HepG2 (cell line): Measurements from ENCODE around the gene ATRNL1.

Experiments used
- ARNT ChIP-seq: fragments of 450-650 bp; IDR thresholded peaks from 2 replicates; pipeline ENCODE4 v1.6.1; 2017
- JUN ChIP-seq: sonication (generic); formaldehyde crosslinking; IDR thresholded peaks from 2 replicates; pipeline ENCODE4 v1.4.0; 2020; ENCODE audit warnings: mild to moderate bottlenecking, missing genetic modification reagents
- MLX ChIP-seq: IDR thresholded peaks from 2 replicates; pipeline ENCODE4 v1.6.1; 2016
- MXI1 ChIP-seq: IDR thresholded peaks from 3 replicates; pipeline ENCODE4 v1.6.1; 2012; ENCODE audit warnings: low read depth, low read length, inconsistent platforms, borderline replicate concordance
- NR2F6 ChIP-seq, 2 experiments: IDR thresholded peaks; 2 replicates each; pipeline ENCODE4 v1.6.1; 2016; ENCODE audit warnings: antibody characterized with exemption in 1 of 2, mild to moderate bottlenecking in 1 of 2
- POGZ ChIP-seq: sonication (generic); formaldehyde crosslinking; IDR thresholded peaks from 2 replicates; pipeline ENCODE4 v1.4.0; 2020; ENCODE audit warnings: mild to moderate bottlenecking, missing genetic modification reagents
- RFXANK ChIP-seq: IDR thresholded peaks from 2 replicates; pipeline ENCODE4 v1.6.1; 2016
- SP5 ChIP-seq: IDR thresholded peaks from 2 replicates; pipeline ENCODE4 v1.6.1; 2016; ENCODE audit warnings: low read depth, borderline replicate concordance
- TOE1 ChIP-seq: sonication (generic); formaldehyde crosslinking; IDR thresholded peaks from 2 replicates; pipeline ENCODE4 v1.4.0; 2020; ENCODE audit warnings: mild to moderate bottlenecking, missing genetic modification reagents
- ZNF143 ChIP-seq: sonication (generic); formaldehyde crosslinking; IDR thresholded peaks from 2 replicates; pipeline ENCODE4 v1.4.0; 2020; ENCODE audit warnings: missing genetic modification reagents
- ZNF337 ChIP-seq: sonication (generic); formaldehyde crosslinking; IDR thresholded peaks from 2 replicates; pipeline ENCODE4 v1.5.1; 2020; ENCODE audit warnings: missing genetic modification reagents, low read depth, mild to moderate bottlenecking, borderline replicate concordance
- ZSCAN21 ChIP-seq: sonication (generic); formaldehyde crosslinking; IDR thresholded peaks from 2 replicates; pipeline ENCODE4 v1.8.0; 2022; ENCODE audit warnings: mild to moderate bottlenecking, missing genetic modification reagents, moderate library complexity, borderline replicate concordance
- TF ChIP-seq, protein P1 (sequence below): sonication (generic); formaldehyde crosslinking; IDR thresholded peaks from 2 replicates; pipeline ENCODE4 v1.5.0; 2020; ENCODE audit warnings: mild to moderate bottlenecking, missing genetic modification reagents, moderate library complexity
- TF ChIP-seq, protein P2 (sequence below): sonication (generic); formaldehyde crosslinking; IDR thresholded peaks from 2 replicates; pipeline ENCODE4 v1.4.0; 2020; ENCODE audit warnings: missing genetic modification reagents

DNA sequence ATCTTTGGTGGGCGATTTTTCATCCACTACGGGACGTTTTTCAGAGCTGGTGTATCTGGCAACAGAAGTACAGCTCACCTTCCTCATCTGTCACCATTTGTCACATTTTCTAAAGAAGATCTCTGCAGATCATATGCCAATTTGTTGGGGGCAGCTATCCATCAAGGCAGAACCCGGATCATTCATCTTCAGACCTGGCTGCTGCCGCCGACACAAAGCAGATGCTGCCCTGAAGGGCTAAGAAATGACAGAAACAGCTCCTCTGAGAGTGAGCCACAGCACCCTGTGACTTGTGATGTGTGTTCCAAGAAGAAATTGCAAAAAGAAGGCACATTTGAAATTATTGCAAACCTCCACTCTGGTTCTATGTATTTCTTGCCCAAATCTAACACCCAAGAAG, 888.9 kb downstream of the ATRNL1 start:
- TF ChIP-seq MXI1, result no peak
- TF ChIP-seq NR2F6 (IDR thresholded peaks at IDR 0.05), result no peak
- no peak for TF ChIP-seq NR2F6 (CRISPR knock-in tag; IDR thresholded peaks at IDR 0.05)
- no peak for TF ChIP-seq ZNF143 (CRISPR knock-in tag)
- TF ChIP-seq, protein P1, sequence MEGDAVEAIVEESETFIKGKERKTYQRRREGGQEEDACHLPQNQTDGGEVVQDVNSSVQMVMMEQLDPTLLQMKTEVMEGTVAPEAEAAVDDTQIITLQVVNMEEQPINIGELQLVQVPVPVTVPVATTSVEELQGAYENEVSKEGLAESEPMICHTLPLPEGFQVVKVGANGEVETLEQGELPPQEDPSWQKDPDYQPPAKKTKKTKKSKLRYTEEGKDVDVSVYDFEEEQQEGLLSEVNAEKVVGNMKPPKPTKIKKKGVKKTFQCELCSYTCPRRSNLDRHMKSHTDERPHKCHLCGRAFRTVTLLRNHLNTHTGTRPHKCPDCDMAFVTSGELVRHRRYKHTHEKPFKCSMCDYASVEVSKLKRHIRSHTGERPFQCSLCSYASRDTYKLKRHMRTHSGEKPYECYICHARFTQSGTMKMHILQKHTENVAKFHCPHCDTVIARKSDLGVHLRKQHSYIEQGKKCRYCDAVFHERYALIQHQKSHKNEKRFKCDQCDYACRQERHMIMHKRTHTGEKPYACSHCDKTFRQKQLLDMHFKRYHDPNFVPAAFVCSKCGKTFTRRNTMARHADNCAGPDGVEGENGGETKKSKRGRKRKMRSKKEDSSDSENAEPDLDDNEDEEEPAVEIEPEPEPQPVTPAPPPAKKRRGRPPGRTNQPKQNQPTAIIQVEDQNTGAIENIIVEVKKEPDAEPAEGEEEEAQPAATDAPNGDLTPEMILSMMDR (CRISPR knock-in tag), result no peak
- TF ChIP-seq ZNF337, result no peak
- no peak for TF ChIP-seq ARNT
- TF ChIP-seq SP5 (CRISPR knock-in tag), result no peak
- no peak for TF ChIP-seq ZSCAN21 (CRISPR knock-in tag)
- TF ChIP-seq RFXANK (CRISPR knock-in tag), result no peak
- no peak for TF ChIP-seq POGZ (CRISPR knock-in tag)
- TF ChIP-seq MLX (CRISPR knock-in tag), result no peak
- no peak for TF ChIP-seq JUN (CRISPR knock-in tag)
- TF ChIP-seq, protein P2, sequence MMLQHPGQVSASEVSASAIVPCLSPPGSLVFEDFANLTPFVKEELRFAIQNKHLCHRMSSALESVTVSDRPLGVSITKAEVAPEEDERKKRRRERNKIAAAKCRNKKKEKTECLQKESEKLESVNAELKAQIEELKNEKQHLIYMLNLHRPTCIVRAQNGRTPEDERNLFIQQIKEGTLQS (CRISPR knock-in tag), result no peak
- no peak for TF ChIP-seq TOE1 (CRISPR knock-in tag)
